Measurements from ENCODE around the gene AMD1.

- TF ChIP-seq EZH2 (IDR thresholded peaks at IDR 0.05; ENCODE audit: low read depth) (no peak), CTCF (conservative IDR thresholded peaks at IDR 0.05) (no peak)
Measured at GRCh38 chr6:110880651-110881050, 6.1 kb downstream of the AMD1 start.
